Measurements from ENCODE around the gene ATXN7L1. TPM values are rescaled to one million over a fixed set of nuclear protein-coding genes. Genes with fewer than 3 reads are reported as not detected.

ATXN7L1 gene
- 7.7 TPM for total RNA-seq

GRCh38 chr7:105876091-105876963 is at the start of gene ATXN7L1:
ATXN7L1 (minus strand) TSS chr7:105876599; CDS start chr7:105876558, 41 bp downstream.
- DNase-seq (ENCODE audit: low spot score in 2 of 2) = peak; percentile 91 to 93
- no peak for FAIRE-seq

- no peak for DNase-seq (ENCODE audit: low spot score in 2 of 2)
- FAIRE-seq = no peak
Observed at GRCh38 chr7:105926131-105926530, 49.7 kb upstream of the ATXN7L1 start.

GRCh38 chr7:105924945-105925344 is 48.5 kb upstream of the ATXN7L1 start:
- DNase-seq (ENCODE audit: low spot score in 2 of 2) (no peak), FAIRE-seq (no peak)

GRCh38 chr7:105920766-105921165 is 44.4 kb upstream of the ATXN7L1 start:
- no peak for DNase-seq (ENCODE audit: low spot score in 2 of 2)
- no peak for FAIRE-seq

- no peak for FAIRE-seq
- no peak for DNase-seq (ENCODE audit: low spot score in 2 of 2)
Observed at GRCh38 chr7:105917659-105918058, 41.3 kb upstream of the ATXN7L1 start.

GRCh38 chr7:105916603-105917002 is 40.2 kb upstream of the ATXN7L1 start:
- no peak for DNase-seq (ENCODE audit: low spot score in 2 of 2)
- no peak for FAIRE-seq

- FAIRE-seq = no peak
Observed at GRCh38 chr7:105913947-105914346, 37.5 kb upstream of the ATXN7L1 start.

GRCh38 chr7:105911961-105912575 is 35.7 kb upstream of the ATXN7L1 start:
- FAIRE-seq (no peak), DNase-seq (ENCODE audit: low spot score in 2 of 2) (no peak)

More at GRCh38 chr7:105913947-105914346, 37.5 kb upstream of the ATXN7L1 start:
- DNase-seq (ENCODE audit: low spot score in 2 of 2) = no peak

GRCh38 chr7:105910172-105910571 is 33.8 kb upstream of the ATXN7L1 start:
- DNase-seq (ENCODE audit: low spot score in 2 of 2) = no peak
- no peak for FAIRE-seq

- DNase-seq (ENCODE audit: low spot score in 2 of 2) (no peak), FAIRE-seq (no peak)
Observed at GRCh38 chr7:105909742-105910141, 33.3 kb upstream of the ATXN7L1 start.

- DNase-seq (ENCODE audit: low spot score in 2 of 2) (no peak), FAIRE-seq (no peak)
Observed at GRCh38 chr7:105907129-105907846, 30.9 kb upstream of the ATXN7L1 start.

GRCh38 chr7:105906695-105907094 is 30.3 kb upstream of the ATXN7L1 start:
- no peak for DNase-seq (ENCODE audit: low spot score in 2 of 2)

GRCh38 chr7:105905910-105906568 is 29.6 kb upstream of the ATXN7L1 start:
- DNase-seq (ENCODE audit: low spot score in 2 of 2) = no peak
- no peak for FAIRE-seq

More at GRCh38 chr7:105906695-105907094, 30.3 kb upstream of the ATXN7L1 start:
- no peak for FAIRE-seq

GRCh38 chr7:105905209-105905909 is 29.0 kb upstream of the ATXN7L1 start:
- DNase-seq (ENCODE audit: low spot score in 2 of 2) (no peak), FAIRE-seq (no peak)

GRCh38 chr7:105904064-105904463 is 27.7 kb upstream of the ATXN7L1 start:
- FAIRE-seq (no peak), DNase-seq (ENCODE audit: low spot score in 2 of 2) (no peak)

GRCh38 chr7:105902325-105902911 is 26.0 kb upstream of the ATXN7L1 start:
- FAIRE-seq (no peak), DNase-seq (ENCODE audit: low spot score in 2 of 2) (no peak)

- FAIRE-seq (no peak), DNase-seq (ENCODE audit: low spot score in 2 of 2) (no peak)
Observed at GRCh38 chr7:105897999-105898398, 21.6 kb upstream of the ATXN7L1 start.

GRCh38 chr7:105896407-105896911 is 20.1 kb upstream of the ATXN7L1 start:
- DNase-seq (ENCODE audit: low spot score in 2 of 2) (no peak), FAIRE-seq (no peak)

- DNase-seq (ENCODE audit: low spot score in 2 of 2) (no peak), FAIRE-seq (no peak)
Observed at GRCh38 chr7:105894131-105894530, 17.7 kb upstream of the ATXN7L1 start.

Measured in frontal cortex (tissue), 4 donors.